COLO829 (cell line): ENCODE data around the gene ARTN.

ENCODE experiments used
- DNase-seq: peaks from one replicate; pipeline ENCODE4 v3.0.0; 2012; ENCODE audit warnings: low spot score

The ARTN gene

GRCh38 chr1:43947874-43948437 is 14.4 kb downstream of the ARTN start:
- no peak for DNase-seq

- DNase-seq, result no peak
Observed at GRCh38 chr1:43949678-43950077, 16.1 kb downstream of the ARTN start.

- no peak for DNase-seq
Observed at GRCh38 chr1:43951021-43951985, 17.7 kb downstream of the ARTN start.

GRCh38 chr1:43952731-43953346 is 19.2 kb downstream of the ARTN start:
- no peak for DNase-seq

GRCh38 chr1:43953361-43953760 is 19.8 kb downstream of the ARTN start:
- DNase-seq, result no peak

- no peak for DNase-seq
Observed at GRCh38 chr1:43954036-43954435, 20.4 kb downstream of the ARTN start.

- no peak for DNase-seq
Observed at GRCh38 chr1:43956234-43956633, 22.6 kb downstream of the ARTN start.

GRCh38 chr1:43957407-43958040 is 23.9 kb downstream of the ARTN start:
- DNase-seq, result no peak

GRCh38 chr1:43958351-43959255 is 25.0 kb downstream of the ARTN start:
- no peak for DNase-seq

- DNase-seq, result no peak
Observed at GRCh38 chr1:43960798-43961197, 27.2 kb downstream of the ARTN start.

GRCh38 chr1:43961692-43962091 is 28.1 kb downstream of the ARTN start:
- no peak for DNase-seq

GRCh38 chr1:43962324-43962723 is 28.7 kb downstream of the ARTN start:
- DNase-seq, result no peak

- no peak for DNase-seq
Observed at GRCh38 chr1:43963006-43963405, 29.4 kb downstream of the ARTN start.

GRCh38 chr1:43963890-43964289 is 30.3 kb downstream of the ARTN start:
- no peak for DNase-seq

- no peak for DNase-seq
Observed at GRCh38 chr1:43965316-43965715, 31.7 kb downstream of the ARTN start.

GRCh38 chr1:43968348-43968948 is 34.8 kb downstream of the ARTN start:
- peak; percentile 36 for DNase-seq

GRCh38 chr1:43969416-43969745 is 35.8 kb downstream of the ARTN start:
- DNase-seq, result no peak

- DNase-seq, result peak; percentile 96
Observed at GRCh38 chr1:43969746-43970466, 36.3 kb downstream of the ARTN start, which contains the start of gene DPH2. TSS of gene DPH2 (plus strand) at chr1:43970010. CDS start at chr1:43970176, 166 bp downstream.

- DNase-seq, result no peak
Observed at GRCh38 chr1:43970502-43970901, 36.9 kb downstream of the ARTN start.

- DNase-seq, result no peak
Observed at GRCh38 chr1:43970911-43971310, 37.3 kb downstream of the ARTN start.
